ENCODE measurements around the gene HLCS.
"Not testable (repeated sequence)": the region's sequence is repeated elsewhere in the genome, so short reads cannot be mapped to it uniquely, and the experiment has no call there.

The HLCS gene

GRCh38 chr21:36966066-36966820 lies at the start of gene HLCS:
HLCS (minus strand) TSS chr21:36966669; CDS start chr21:36966638, 31 bp downstream.
- peak; percentile 68 for DNase-seq

GRCh38 chr21:37009740-37010341 lies 43.4 kb upstream of the HLCS start:
- DNase-seq: peak; percentile 76

- DNase-seq: no peak
These were observed 42.3 kb upstream of the HLCS start for GRCh38 chr21:37008724-37009123.

- no peak for DNase-seq
These were observed 40.2 kb upstream of the HLCS start, which contains the start of gene RIPPLY3 for GRCh38 chr21:37006486-37007291. RIPPLY3 (plus strand) TSS chr21:37006702; CDS start chr21:37006773, 71 bp downstream.

GRCh38 chr21:37005548-37006485 lies 39.3 kb upstream of the HLCS start:
- no peak for DNase-seq

- DNase-seq: not testable (repeated sequence)
These were observed 37.4 kb upstream of the HLCS start for GRCh38 chr21:37003917-37004316.

- not testable (repeated sequence) for DNase-seq
These were observed 36.4 kb upstream of the HLCS start for GRCh38 chr21:37002851-37003250.

GRCh38 chr21:37001441-37001840 lies 35.0 kb upstream of the HLCS start:
- no peak for DNase-seq

- DNase-seq: no peak
These were observed 33.9 kb upstream of the HLCS start for GRCh38 chr21:37000381-37000780.

- no peak for DNase-seq
These were observed 32.8 kb upstream of the HLCS start for GRCh38 chr21:36999131-36999898.

GRCh38 chr21:36995285-36995684 lies 28.8 kb upstream of the HLCS start:
- not testable (repeated sequence) for DNase-seq

GRCh38 chr21:36994501-36995158 lies 28.2 kb upstream of the HLCS start:
- no peak for DNase-seq

GRCh38 chr21:36992671-36993070 lies 26.2 kb upstream of the HLCS start:
- DNase-seq: no peak

- DNase-seq: no peak
These were observed 24.2 kb upstream of the HLCS start for GRCh38 chr21:36990508-36991205.

- DNase-seq: peak; percentile 85
These were observed 23.4 kb upstream of the HLCS start for GRCh38 chr21:36989699-36990507.

GRCh38 chr21:36989199-36989698 lies 22.8 kb upstream of the HLCS start:
- not testable (repeated sequence) for DNase-seq

GRCh38 chr21:36988536-36988935 lies 22.1 kb upstream of the HLCS start:
- no peak for DNase-seq

- DNase-seq: no peak
These were observed 21.4 kb upstream of the HLCS start for GRCh38 chr21:36987845-36988244.

Data from activated gamma-delta T cell treated with Interleukin-2 at 50 U/mL for 16 hours (primary cell).